ENCODE results near the gene INSIG2. TPM values are rescaled to one million over a fixed set of nuclear protein-coding genes. Genes with fewer than 3 reads are reported as not detected.
A peak's percentile ranks its signal among the peaks of the same experiment; 100 is the strongest.

Gene INSIG2
- total RNA-seq, 4 donors from 2014 or later, result 4.4 to 5.6 (median 5.4) TPM

DNA sequence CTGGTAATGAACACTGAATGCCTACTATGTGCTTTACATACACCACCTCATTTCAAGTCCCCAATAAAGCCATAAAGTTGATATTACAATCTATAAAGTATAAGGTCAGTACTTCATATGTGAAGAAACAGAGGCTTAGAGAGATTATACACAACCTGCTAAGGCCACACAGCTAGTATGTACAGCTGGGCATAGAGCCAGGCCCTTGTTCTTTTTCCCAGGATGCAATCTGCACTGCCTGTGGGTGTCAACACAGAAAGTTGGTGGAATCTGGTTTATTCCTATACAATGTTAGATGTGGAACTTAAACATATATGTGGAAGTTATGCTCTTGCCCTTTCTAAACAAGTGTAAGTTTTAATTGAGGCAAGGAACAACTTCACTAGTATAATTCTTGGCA lies 32.8 kb downstream of the INSIG2 start:
- in situ Hi-C loops (cut with MboI; ENCODE audit: low sequenced_read_pairs in 4 of 4), result no loop called here
- Histone ChIP-seq H3K36me3 (no peaks in the 10 kb centered on the region), H3K4me3 (no peak overlapping the region), H3K4me1 (peaks cover 7 to 12% of the 10 kb centered on the region in 2 donors), H3K27me3 (no peaks in the 10 kb centered on the region), H3K9me3 (no peaks in the 10 kb centered on the region), H3K27ac (no peak overlapping the region)
- intact Hi-C loops (cut with DNase I; ENCODE audit: low total_unique reads), result no loop called here
- no peak for ATAC-seq
- TF ChIP-seq POLR2A (IDR thresholded peaks at IDR 0.05), result no peak
- TF ChIP-seq, protein P1, sequence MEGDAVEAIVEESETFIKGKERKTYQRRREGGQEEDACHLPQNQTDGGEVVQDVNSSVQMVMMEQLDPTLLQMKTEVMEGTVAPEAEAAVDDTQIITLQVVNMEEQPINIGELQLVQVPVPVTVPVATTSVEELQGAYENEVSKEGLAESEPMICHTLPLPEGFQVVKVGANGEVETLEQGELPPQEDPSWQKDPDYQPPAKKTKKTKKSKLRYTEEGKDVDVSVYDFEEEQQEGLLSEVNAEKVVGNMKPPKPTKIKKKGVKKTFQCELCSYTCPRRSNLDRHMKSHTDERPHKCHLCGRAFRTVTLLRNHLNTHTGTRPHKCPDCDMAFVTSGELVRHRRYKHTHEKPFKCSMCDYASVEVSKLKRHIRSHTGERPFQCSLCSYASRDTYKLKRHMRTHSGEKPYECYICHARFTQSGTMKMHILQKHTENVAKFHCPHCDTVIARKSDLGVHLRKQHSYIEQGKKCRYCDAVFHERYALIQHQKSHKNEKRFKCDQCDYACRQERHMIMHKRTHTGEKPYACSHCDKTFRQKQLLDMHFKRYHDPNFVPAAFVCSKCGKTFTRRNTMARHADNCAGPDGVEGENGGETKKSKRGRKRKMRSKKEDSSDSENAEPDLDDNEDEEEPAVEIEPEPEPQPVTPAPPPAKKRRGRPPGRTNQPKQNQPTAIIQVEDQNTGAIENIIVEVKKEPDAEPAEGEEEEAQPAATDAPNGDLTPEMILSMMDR (IDR thresholded peaks at IDR 0.05 in 4 of 5, conservative IDR thresholded peaks at IDR 0.05 in 1 of 5), result no peak
- DNase-seq, result no peak

DNA sequence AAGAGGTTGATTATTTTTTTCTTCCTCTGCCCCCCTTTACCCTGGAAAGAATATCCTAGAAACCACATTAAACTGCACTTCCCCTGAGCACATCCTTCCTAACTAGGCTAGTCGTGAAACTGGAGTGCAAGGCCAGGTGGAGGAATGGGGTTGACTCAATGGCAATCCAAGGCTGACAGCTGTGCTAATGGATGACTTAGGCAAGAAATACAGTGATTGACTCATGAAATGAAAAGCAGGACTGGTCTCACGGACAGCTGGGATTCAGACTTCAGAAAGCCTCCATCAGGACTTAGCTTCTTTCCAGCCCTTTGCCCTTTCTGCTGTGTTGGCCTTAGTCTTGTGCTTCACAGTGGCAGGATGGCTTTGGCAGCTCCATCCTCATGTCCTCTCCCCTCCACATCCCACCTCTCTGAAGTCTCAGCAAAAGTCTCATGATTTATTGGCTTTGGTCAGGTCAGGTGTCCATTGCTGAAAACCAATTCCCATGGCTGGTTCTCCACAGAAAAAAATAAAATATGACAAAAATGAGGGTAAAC lies 33.8 kb downstream of the INSIG2 start:
- in situ Hi-C loops (cut with MboI; ENCODE audit: low sequenced_read_pairs in 4 of 4) (no loop called here), intact Hi-C loops (cut with DNase I; ENCODE audit: low total_unique reads) (no loop called here)
- DNase-seq (no peak), ATAC-seq (no peak)
- Histone ChIP-seq H3K4me1 (peaks cover 7 to 12% of the 10 kb centered on the region in 2 donors), H3K9me3 (no peaks in the 10 kb centered on the region), H3K36me3 (no peaks in the 10 kb centered on the region), H3K4me3 (no peak overlapping the region), H3K27me3 (no peaks in the 10 kb centered on the region), H3K27ac (no peak overlapping the region)
- no peak for TF ChIP-seq POLR2A (IDR thresholded peaks at IDR 0.05)
- TF ChIP-seq, protein P1 (IDR thresholded peaks at IDR 0.05 in 4 of 5, conservative IDR thresholded peaks at IDR 0.05 in 1 of 5), result no peak

DNA sequence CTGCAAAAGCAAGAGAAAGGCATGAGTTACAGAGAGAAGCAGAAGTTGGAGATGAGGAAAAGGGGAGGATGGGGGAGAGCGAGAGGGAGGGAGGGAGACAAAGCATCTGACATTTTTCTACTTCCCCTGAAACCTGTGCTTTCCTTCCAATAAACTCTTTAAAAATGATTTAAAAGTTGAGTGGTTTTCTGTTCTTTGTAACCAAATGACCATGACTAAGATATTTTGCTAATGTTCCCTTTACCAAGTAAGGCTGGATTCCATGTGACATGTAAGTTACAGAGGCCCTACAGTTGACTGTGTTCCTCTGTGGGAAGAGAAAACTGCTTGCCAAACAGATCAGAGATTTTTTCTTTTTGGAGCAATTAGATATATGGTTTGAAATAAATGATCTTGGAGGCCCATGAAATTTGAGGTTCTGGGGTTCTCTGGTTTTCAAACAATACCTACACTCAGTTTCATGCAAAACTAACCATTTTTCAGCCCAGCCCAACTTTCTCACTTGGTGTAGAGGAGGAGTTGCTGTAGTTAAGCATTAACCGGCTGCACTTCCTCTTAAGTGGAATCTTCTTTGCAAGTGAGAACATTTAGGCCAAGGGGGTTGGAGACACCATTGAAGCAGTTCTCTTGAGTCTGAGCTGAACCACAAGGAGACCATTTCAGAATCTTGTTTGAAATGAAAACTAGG lies 34.5 kb downstream of the INSIG2 start:
- intact Hi-C loops (cut with DNase I; ENCODE audit: low total_unique reads), result no loop called here
- Histone ChIP-seq H3K9me3 (no peaks in the 10 kb centered on the region), H3K27ac (no peak overlapping the region), H3K27me3 (no peaks in the 10 kb centered on the region), H3K4me3 (no peak overlapping the region), H3K4me1 (peaks cover 7 to 12% of the 10 kb centered on the region in 2 donors), H3K36me3 (no peaks in the 10 kb centered on the region)
- TF ChIP-seq, protein P1 (IDR thresholded peaks at IDR 0.05 in 4 of 5, conservative IDR thresholded peaks at IDR 0.05 in 1 of 5), result no peak
- DNase-seq, result no peak
- ATAC-seq, result no peak
- in situ Hi-C loops (cut with MboI; ENCODE audit: low sequenced_read_pairs in 4 of 4), result no loop called here

DNA sequence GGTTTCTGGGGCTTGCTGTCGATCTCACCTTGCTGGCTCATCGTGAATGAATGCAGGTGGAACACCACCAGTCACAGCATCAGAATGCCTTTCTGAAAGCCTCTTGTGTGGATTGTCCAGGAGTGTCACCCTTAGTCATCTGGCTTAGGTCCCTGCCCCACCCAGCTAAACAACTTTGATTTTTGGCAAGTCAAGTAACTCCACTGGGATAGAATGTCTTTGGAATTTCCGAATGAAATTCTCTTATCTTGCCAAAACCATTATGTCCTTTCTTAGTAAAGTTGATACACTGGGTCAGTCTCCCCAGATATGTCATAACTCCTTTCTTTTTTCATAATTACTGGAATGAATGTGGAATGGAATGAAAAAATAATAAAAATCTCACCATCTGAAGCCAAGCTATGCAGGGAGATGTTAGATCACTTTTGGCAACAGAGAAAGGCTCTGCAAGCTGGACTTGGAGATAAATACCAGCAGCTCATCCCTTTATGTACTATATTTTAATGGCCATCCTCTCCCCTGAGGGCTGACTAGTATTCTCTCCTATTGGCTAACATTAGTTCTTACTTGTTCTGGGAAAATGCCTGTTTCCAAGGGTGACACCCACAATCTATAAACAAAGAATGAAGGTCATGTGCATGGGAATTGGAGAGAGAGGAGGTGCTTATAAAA lies 35.4 kb downstream of the INSIG2 start:
- H3K4me3 ChIP-seq, result no peak overlapping the region
- intact Hi-C loops (cut with DNase I; ENCODE audit: low total_unique reads), result no loop called here
- no peaks in the 10 kb centered on the region for H3K36me3 ChIP-seq
- H3K4me1 ChIP-seq, result peaks cover 7 to 12% of the 10 kb centered on the region in 2 donors
- ATAC-seq (peak in 1 of 2 donors; percentile 30), DNase-seq (no peak)
- no peaks in the 10 kb centered on the region for H3K9me3 ChIP-seq
- no peak overlapping the region for H3K27ac ChIP-seq
- in situ Hi-C loops (cut with MboI; ENCODE audit: low sequenced_read_pairs in 4 of 4), result no loop called here
- no peaks in the 10 kb centered on the region for H3K27me3 ChIP-seq
- TF ChIP-seq, protein P1 (IDR thresholded peaks at IDR 0.05 in 4 of 5, conservative IDR thresholded peaks at IDR 0.05 in 1 of 5), result no peak
- no peak for TF ChIP-seq POLR2A (IDR thresholded peaks at IDR 0.05)
